GM12878 (cell line): ENCODE measurements around the gene TNFRSF11A. TPM values are rescaled to one million over a fixed set of nuclear protein-coding genes. Genes with fewer than 3 reads are reported as not detected.

Experiments used
- ATAC-seq: fragments of 200-7000 bp; cut with Tn5 transposase; 3 replicates; pipeline ENCODE4 v1.9.1; 2020; ENCODE audit warnings: mild to moderate bottlenecking, moderate library complexity
- BruUV-seq: library from RNA; stranded (reverse); fragments of 400-500 nt; replicated peaks from 2 replicates; lab custom pipeline; 2021; lab: Mats Ljungman, UMichigan
- CTCF ChIA-PET: fragments of 300-600 bp; sonication (Branson Sonifier 250); formaldehyde crosslinking; extraction: SDS; loops from one replicate; lab custom pipeline; 2021; ENCODE audit warnings: inconsistent platforms; lab: Yijun Ruan, JAX
- POLR2A ChIA-PET: fragments of 350-600 bp; formaldehyde crosslinking; extraction: SDS; loops from one replicate; lab custom pipeline; 2021; ENCODE audit warnings: inconsistent platforms; lab: Charles Lee
- RAD21 ChIA-PET: fragments of 300-600 bp; sonication (Branson Sonifier 250); formaldehyde crosslinking; loops from one replicate; lab custom pipeline; 2023; ENCODE audit warnings: antibody characterized with exemption; ENCODE audit not compliant: unreplicated experiment; lab: Charles Lee
- SMC1A ChIA-PET: fragments of 300-600 bp; sonication (Branson Sonifier 250); formaldehyde crosslinking; loops from one replicate; lab custom pipeline; 2023; ENCODE audit not compliant: unreplicated experiment, uncharacterized antibody; lab: Charles Lee
- DNase-seq: peaks from one replicate; pipeline ENCODE4 v3.0.0-alpha.2; 2011; ENCODE audit warnings: low read depth, low spot score
- FAIRE-seq: peaks from 3 replicates; lab custom pipeline; 2011; peaks lifted over from hg19 to GRCh38; lab: Jason Lieb, UNC
- H2AFZ ChIP-seq: 2 replicates; pipeline ENCODE4 v1.6.0; 2011; ENCODE audit warnings: low read depth, low read length, control low read depth; ENCODE audit not compliant: control insufficient read depth
- H3K27ac ChIP-seq: 2 replicates; pipeline ENCODE4 v1.5.1; 2011; ENCODE audit warnings: control low read depth; ENCODE audit not compliant: control insufficient read depth, insufficient read depth
- H3K27me3 ChIP-seq, 2 experiments: replicated peaks in 1 of 2; 2 replicates each; pipeline versions ENCODE4 v1.6.0 to v1.6.1; 2011; ENCODE audit warnings: low read length in 1 of 2; ENCODE audit not compliant: control insufficient read depth in 2 of 2, insufficient read depth in 2 of 2
- H3K36me3 ChIP-seq, 2 experiments: 2 replicates each; pipeline ENCODE4 v1.5.1; 2011; ENCODE audit warnings: low read length in 1 of 2; ENCODE audit not compliant: control insufficient read depth in 2 of 2, insufficient read depth in 2 of 2
- H3K4me1 ChIP-seq: 2 replicates; pipeline ENCODE4 v1.6.1; 2011; ENCODE audit warnings: mild to moderate bottlenecking, low read length, moderate library complexity, mixed read lengths; ENCODE audit not compliant: control insufficient read depth, insufficient read depth
- H3K4me2 ChIP-seq: 2 replicates; pipeline ENCODE4 v1.6.0; 2011; ENCODE audit warnings: control low read depth; ENCODE audit not compliant: control insufficient read depth, insufficient read depth
- H3K4me3 ChIP-seq: fragments of 200-600 bp; sonication (generic); 2 replicates; pipeline ENCODE4 v1.5.1; 2016
- H3K79me2 ChIP-seq: 2 replicates; pipeline ENCODE4 v1.6.0; 2011; ENCODE audit warnings: low read length; ENCODE audit not compliant: control insufficient read depth, insufficient read depth
- H3K9ac ChIP-seq: 2 replicates; pipeline ENCODE4 v1.8.0; 2011; ENCODE audit warnings: low read length, control low read depth, mixed read lengths; ENCODE audit not compliant: control insufficient read depth, insufficient read depth
- H3K9me3 ChIP-seq: replicated peaks from 3 replicates; pipeline ENCODE4 v1.5.1; 2011; ENCODE audit warnings: mild to moderate bottlenecking, low read length; ENCODE audit not compliant: control insufficient read depth, insufficient read depth
- H4K20me1 ChIP-seq: 2 replicates; pipeline ENCODE4 v1.6.0; 2011; ENCODE audit not compliant: control insufficient read depth, insufficient read depth
- CEBPZ ChIP-seq: fragments of 150-350 bp; IDR thresholded peaks from 2 replicates; pipeline ENCODE4 v1.6.1; 2016; ENCODE audit warnings: low read depth, low read length
- ZBED1 ChIP-seq: IDR thresholded peaks from 2 replicates; pipeline ENCODE4 v1.6.1; 2016; ENCODE audit warnings: borderline replicate concordance
- ZNF592 ChIP-seq: fragments of 450-650 bp; IDR thresholded peaks from 2 replicates; pipeline ENCODE4 v1.6.1; 2017; ENCODE audit warnings: mild to moderate bottlenecking, moderate library complexity
- WGBS: methylation state at CpG from one replicate; pipeline ENCODE4 v1.1.6; 2016; ENCODE audit warnings: low lambda C conversion rate; ENCODE audit not compliant: insufficient replicate concordance, insufficient coverage; ENCODE audit errors: missing lambda C conversion rate; 5-methylcytosine and 5-hydroxymethylcytosine counted together
- in situ Hi-C: fragments of 300-500 bp; cut with MboI; formaldehyde crosslinking; loops from 9 replicates; pipeline ENCODE4 v1.14.3; 2018; ENCODE audit warnings: mixed read lengths
- intact Hi-C: fragments of 100-400 bp; cut with micrococcal nuclease; formaldehyde crosslinking; loops from one replicate; pipeline ENCODE4 v1.14.2; 2022; ENCODE audit not compliant: unreplicated experiment
- polyA plus RNA-seq, 11 experiments: library from polyadenylated mRNA; depleted of rRNA in 4 of 11; unstranded in 6 of 11; stranded (reverse) in 5 of 11; fragments of >200 nt; fragmentation: Nextera tagmentation in 4 of 11; fragmentation: Illumina TruSeq in 1 of 11; extraction: Ambion mirVana in 4 of 11; extraction: Trizol in 1 of 11; gene quantifications; 1 replicate in 1 of 11; 2 replicates in 10 of 11; pipeline versions ENCODE4 v1.2.1 to v1.2.3, GENCODE V29; 2011 to 2016; ENCODE audit warnings: inconsistent platforms in 2 of 11, missing spikeins in 2 of 11, low read depth in 1 of 11
- total RNA-seq, 4 experiments: library from RNA; depleted of rRNA in 3 of 4; stranded (reverse); fragments of >200 nt in 3 of 4; fragmentation: Illumina TruSeq in 1 of 4; extraction: Trizol in 1 of 4; gene quantifications; 2 replicates each; pipeline versions ENCODE4 v1.2.1 to v1.2.3, GENCODE V29; 2013 to 2021

Gene TNFRSF11A
- total and polyA plus RNA-seq, 10 of the 15 experiments (the other 5 are each of a cell fraction or from before 2014, with no cell fraction given), result 0.07 to 4.0 (median 0.23) TPM

- Histone ChIP-seq H3K36me3 (no peaks in the 10 kb centered on the region), H2AFZ (no peak overlapping the region)
- FAIRE-seq, result no peak
- no peak for DNase-seq
- TF ChIP-seq CEBPZ, result no peak
- TF ChIP-seq ZNF592, result no peak
- 0 out of 2 replicates have a peak, but pooled peaks have one; percentile 30 for TF ChIP-seq ZBED1
- TF ChIP-seq, all 136 proteins: peak for 1
- H4K20me1 ChIP-seq, result no peaks in the 10 kb centered on the region
- no peaks in the 10 kb centered on the region for H3K79me2 ChIP-seq
- RAD21 ChIA-PET, result no interaction called here
- SMC1A ChIA-PET, result no interaction called here
- BruUV-seq, result no TSS peak
- H3K27me3 ChIP-seq, result 0 out of 4 replicates have a peak, but pooled peaks cover 0 to 3% of the 10 kb centered on the region in 2 experiments
- no peaks in the 10 kb centered on the region; the same call in 1 of the 2 replicates for H3K4me1 ChIP-seq
- H3K9me3 ChIP-seq, result no peaks in the 10 kb centered on the region
- WGBS, result 21% methylated on average over 3 of the region's 3 CpGs
- POLR2A ChIA-PET, result no interaction called here
- H3K27ac ChIP-seq, result no peak overlapping the region
- CTCF ChIA-PET, result no interaction called here
- in situ Hi-C loops (no loop called here), intact Hi-C loops (no loop called here)
- H3K4me3 ChIP-seq, result no peak overlapping the region
- no peak overlapping the region for H3K4me2 ChIP-seq
- no peak overlapping the region for H3K9ac ChIP-seq
- ATAC-seq, result no peak
Observed at GRCh38 chr18:62396381-62396780, 71.3 kb downstream of the TNFRSF11A start.
